Measurements from ENCODE around the gene TECPR1.

The TECPR1 gene

GRCh38 chr7:98293265-98293664 is 41.2 kb upstream of the TECPR1 start:
- Histone ChIP-seq H3K4me3 (ENCODE audit: low read depth in 1 of 2, low read length in 2 of 2) (no peak overlapping the region), H3K9ac (ENCODE audit: low read depth in 1 of 2, low read length in 2 of 2) (no peak overlapping the region), H3K4me1 (ENCODE audit: control insufficient read depth in 1 of 2, insufficient read depth in 2 of 2, low read length in 2 of 2) (peaks cover 21 to 28% of the 10 kb centered on the region in 2 donors), H3K9me3 (ENCODE audit: control insufficient read depth in 1 of 2, low read length in 2 of 2) (no peaks in the 10 kb centered on the region), H3K27me3 (ENCODE audit: control insufficient read depth in 1 of 2, insufficient read depth in 2 of 2, low read length in 2 of 2) (no peaks in the 10 kb centered on the region), H3K36me3 (ENCODE audit: control insufficient read depth in 1 of 2, insufficient read depth in 2 of 2, low read length in 2 of 2) (peaks cover 31 to 72% of the 10 kb centered on the region in 2 donors), H3K27ac (ENCODE audit: low read depth, low read length) (no peak overlapping the region)

GRCh38 chr7:98291717-98292116 is 39.7 kb upstream of the TECPR1 start:
- H3K4me1 ChIP-seq (ENCODE audit: control insufficient read depth in 1 of 2, insufficient read depth in 2 of 2, low read length in 2 of 2), result peaks cover 36 to 43% of the 10 kb centered on the region in 2 donors

DNA sequence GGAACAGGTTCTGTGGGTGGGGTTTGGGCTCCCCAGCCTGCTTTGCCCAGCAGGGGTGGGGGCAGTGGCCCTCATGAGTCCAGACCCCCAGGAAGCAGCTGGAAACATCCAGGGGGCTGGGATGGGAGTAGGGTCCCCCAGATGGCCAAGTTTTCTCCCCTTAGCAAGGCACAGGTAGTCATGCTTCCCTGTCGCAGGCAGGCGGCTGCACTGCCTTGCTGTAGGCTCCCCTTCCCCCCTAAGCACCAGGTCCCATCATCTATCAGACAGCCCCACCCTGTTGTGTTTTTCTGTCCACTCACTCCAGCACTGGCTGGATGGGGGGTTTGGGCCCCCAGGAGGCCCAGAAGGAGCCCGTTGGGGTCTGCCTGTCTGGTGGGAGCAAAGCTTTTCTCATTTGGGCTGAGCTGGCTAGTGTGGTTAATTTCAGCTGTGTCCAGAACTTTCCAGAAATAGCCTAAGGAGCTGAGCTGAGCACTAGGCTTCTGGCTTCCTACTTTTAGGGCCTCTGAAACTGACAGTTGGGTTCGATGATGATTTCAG is 37.4 kb upstream of the TECPR1 start:
- no peak overlapping the region for H3K9ac ChIP-seq (ENCODE audit: low read depth in 1 of 2, low read length in 2 of 2)
- no peaks in the 10 kb centered on the region for H3K9me3 ChIP-seq (ENCODE audit: control insufficient read depth in 1 of 2, low read length in 2 of 2)
- H3K4me3 ChIP-seq (ENCODE audit: low read depth in 1 of 2, low read length in 2 of 2), result no peak overlapping the region
- peaks cover 49 to 56% of the 10 kb centered on the region in 2 donors for H3K4me1 ChIP-seq (ENCODE audit: control insufficient read depth in 1 of 2, insufficient read depth in 2 of 2, low read length in 2 of 2)
- H3K27ac ChIP-seq (ENCODE audit: low read depth, low read length), result no peak overlapping the region
- H3K27me3 ChIP-seq (ENCODE audit: control insufficient read depth in 1 of 2, insufficient read depth in 2 of 2, low read length in 2 of 2), result no peaks in the 10 kb centered on the region
- peaks cover 28 to 48% of the 10 kb centered on the region in 2 donors for H3K36me3 ChIP-seq (ENCODE audit: control insufficient read depth in 1 of 2, insufficient read depth in 2 of 2, low read length in 2 of 2)

More at GRCh38 chr7:98291717-98292116, 39.7 kb upstream of the TECPR1 start:
- Histone ChIP-seq H3K9me3 (ENCODE audit: control insufficient read depth in 1 of 2, low read length in 2 of 2) (no peaks in the 10 kb centered on the region), H3K9ac (ENCODE audit: low read depth in 1 of 2, low read length in 2 of 2) (no peak overlapping the region), H3K27ac (ENCODE audit: low read depth, low read length) (no peak overlapping the region), H3K4me3 (ENCODE audit: low read depth in 1 of 2, low read length in 2 of 2) (no peak overlapping the region), H3K27me3 (ENCODE audit: control insufficient read depth in 1 of 2, insufficient read depth in 2 of 2, low read length in 2 of 2) (no peaks in the 10 kb centered on the region), H3K36me3 (ENCODE audit: control insufficient read depth in 1 of 2, insufficient read depth in 2 of 2, low read length in 2 of 2) (peaks cover 31 to 66% of the 10 kb centered on the region in 2 donors)

DNA sequence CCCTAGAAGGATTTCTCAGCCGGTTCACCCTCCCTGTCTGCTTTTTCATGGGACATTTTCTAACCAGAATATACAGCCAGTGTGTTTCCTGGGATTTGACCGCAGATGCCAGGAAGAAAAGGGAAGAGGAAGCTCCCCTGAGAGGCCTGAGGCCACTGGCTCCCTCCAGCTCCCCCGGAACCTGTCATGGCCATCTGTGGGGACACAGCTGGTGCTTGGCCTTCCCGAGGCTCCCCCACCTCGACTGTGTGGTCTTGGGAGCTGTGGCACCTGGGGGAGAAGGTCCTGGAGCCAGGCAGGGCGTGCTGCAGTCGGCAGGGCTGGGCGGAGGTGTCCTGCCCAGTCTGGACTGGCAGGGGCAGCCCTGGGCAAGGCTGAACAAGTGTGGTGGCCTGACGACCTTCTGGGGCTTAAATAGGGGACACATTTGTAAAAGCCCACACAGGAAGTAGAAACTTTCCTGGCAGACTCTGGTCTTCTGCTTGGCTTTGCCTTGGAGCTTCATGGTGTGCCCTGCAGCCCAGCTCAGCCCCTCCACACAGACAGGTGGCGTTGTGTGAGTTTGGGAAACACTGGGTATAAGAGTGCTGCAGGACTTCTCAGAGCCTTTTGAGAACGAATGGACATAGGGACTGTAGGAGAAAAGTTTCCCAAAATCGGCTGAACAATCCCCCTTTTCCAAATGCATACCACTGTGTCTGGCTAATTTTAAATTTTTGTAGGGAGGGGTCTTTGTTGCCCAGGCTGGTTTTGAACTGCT is 36.2 kb upstream of the TECPR1 start:
- peak overlapping the region in 1 of 2 donors; percentile 2 for H3K4me3 ChIP-seq (ENCODE audit: low read depth in 1 of 2, low read length in 2 of 2)
- peaks cover 26 to 36% of the 10 kb centered on the region in 2 donors for H3K36me3 ChIP-seq (ENCODE audit: control insufficient read depth in 1 of 2, insufficient read depth in 2 of 2, low read length in 2 of 2)
- H3K9ac ChIP-seq (ENCODE audit: low read depth in 1 of 2, low read length in 2 of 2), result peak overlapping the region in 1 of 2 donors; percentile 25
- H3K9me3 ChIP-seq (ENCODE audit: control insufficient read depth in 1 of 2, low read length in 2 of 2), result no peaks in the 10 kb centered on the region
- peaks cover 50 to 59% of the 10 kb centered on the region in 2 donors for H3K4me1 ChIP-seq (ENCODE audit: control insufficient read depth in 1 of 2, insufficient read depth in 2 of 2, low read length in 2 of 2)
- H3K27ac ChIP-seq (ENCODE audit: low read depth, low read length), result peak overlapping the region; percentile 5
- no peaks in the 10 kb centered on the region for H3K27me3 ChIP-seq (ENCODE audit: control insufficient read depth in 1 of 2, insufficient read depth in 2 of 2, low read length in 2 of 2)

DNA sequence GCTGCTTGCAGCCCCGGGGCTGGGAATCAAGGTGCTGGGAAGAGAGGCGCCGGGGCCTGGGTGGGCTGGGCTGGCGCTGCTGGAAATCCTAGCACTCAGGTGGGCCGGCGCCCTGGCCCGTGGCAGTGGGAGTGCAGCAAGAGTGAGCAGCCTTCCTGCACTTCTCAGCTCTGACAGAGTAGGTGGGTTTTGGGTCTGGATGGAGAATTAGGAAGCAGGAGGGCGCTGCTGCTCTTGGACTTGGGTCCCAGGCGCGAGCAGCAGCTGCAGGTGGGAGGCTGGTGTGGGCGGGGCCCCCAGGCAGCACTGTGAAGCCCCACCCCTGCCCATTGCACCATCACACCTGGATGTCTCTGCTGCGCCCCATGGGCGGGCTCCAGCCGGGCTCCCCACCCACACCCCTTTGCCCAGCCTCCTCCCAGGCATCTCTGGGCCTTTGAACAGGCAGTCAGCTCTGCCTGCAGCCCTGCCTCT is 35.5 kb upstream of the TECPR1 start:
- Histone ChIP-seq H3K36me3 (ENCODE audit: control insufficient read depth in 1 of 2, insufficient read depth in 2 of 2, low read length in 2 of 2) (peaks cover 22 to 29% of the 10 kb centered on the region in 2 donors), H3K9ac (ENCODE audit: low read depth in 1 of 2, low read length in 2 of 2) (peak overlapping the region in 1 of 2 donors; percentile 25), H3K27me3 (ENCODE audit: control insufficient read depth in 1 of 2, insufficient read depth in 2 of 2, low read length in 2 of 2) (no peaks in the 10 kb centered on the region), H3K4me3 (ENCODE audit: low read depth in 1 of 2, low read length in 2 of 2) (peak overlapping the region; percentile 2 to 15), H3K9me3 (ENCODE audit: control insufficient read depth in 1 of 2, low read length in 2 of 2) (no peaks in the 10 kb centered on the region), H3K27ac (ENCODE audit: low read depth, low read length) (peak overlapping the region; percentile 5), H3K4me1 (ENCODE audit: control insufficient read depth in 1 of 2, insufficient read depth in 2 of 2, low read length in 2 of 2) (peaks cover 50 to 64% of the 10 kb centered on the region in 2 donors)

DNA sequence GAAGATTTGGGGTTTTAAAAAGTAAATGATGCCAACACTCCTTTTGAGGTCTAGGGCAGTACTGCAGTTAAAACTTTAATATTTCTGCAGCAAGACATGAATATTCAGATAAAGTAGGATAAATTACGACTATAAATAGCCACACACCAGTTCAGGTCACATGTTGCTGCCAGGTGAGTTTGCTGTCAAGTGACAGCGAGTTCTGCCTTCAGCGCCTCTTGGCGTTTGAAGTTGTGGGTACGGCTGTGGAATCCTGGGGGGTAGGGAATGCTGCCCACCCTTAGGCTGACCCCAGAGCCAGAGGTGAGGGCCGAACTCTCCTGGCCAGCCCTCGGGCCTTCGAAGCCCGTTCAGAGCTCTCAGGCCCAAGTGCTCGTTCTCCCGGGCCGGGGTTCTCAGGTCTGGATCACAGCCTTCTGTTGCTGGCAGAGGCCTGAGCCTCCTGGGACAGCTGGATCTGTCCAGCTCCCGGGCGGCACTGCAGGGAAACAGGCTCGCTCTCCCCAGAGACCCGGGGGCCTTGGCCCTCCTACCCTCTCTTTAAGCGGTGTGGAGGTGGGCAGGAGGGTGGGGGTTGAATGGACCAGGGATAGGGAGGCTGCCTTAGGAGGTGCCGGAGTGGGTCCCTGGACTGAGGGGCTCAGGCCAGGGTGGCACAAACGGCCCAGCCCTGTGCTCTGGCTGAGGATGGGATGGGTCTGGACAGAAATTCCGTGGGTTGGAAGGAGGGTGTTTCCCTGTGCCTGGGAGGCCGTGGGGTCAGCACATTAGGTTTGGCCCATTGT is 34.9 kb upstream of the TECPR1 start:
- H3K9me3 ChIP-seq (ENCODE audit: control insufficient read depth in 1 of 2, low read length in 2 of 2), result no peaks in the 10 kb centered on the region
- peak overlapping the region; percentile 95 for H3K27ac ChIP-seq (ENCODE audit: low read depth, low read length)
- no peaks in the 10 kb centered on the region for H3K27me3 ChIP-seq (ENCODE audit: control insufficient read depth in 1 of 2, insufficient read depth in 2 of 2, low read length in 2 of 2)
- peaks cover 20 to 23% of the 10 kb centered on the region in 2 donors for H3K36me3 ChIP-seq (ENCODE audit: control insufficient read depth in 1 of 2, insufficient read depth in 2 of 2, low read length in 2 of 2)
- H3K9ac ChIP-seq (ENCODE audit: low read depth in 1 of 2, low read length in 2 of 2), result no peak overlapping the region
- peaks cover 50 to 64% of the 10 kb centered on the region in 2 donors for H3K4me1 ChIP-seq (ENCODE audit: control insufficient read depth in 1 of 2, insufficient read depth in 2 of 2, low read length in 2 of 2)
- H3K4me3 ChIP-seq (ENCODE audit: low read depth in 1 of 2, low read length in 2 of 2), result peak overlapping the region in 1 of 2 donors; percentile 93

- no peaks in the 10 kb centered on the region for H3K27me3 ChIP-seq (ENCODE audit: control insufficient read depth in 1 of 2, insufficient read depth in 2 of 2, low read length in 2 of 2)
- peaks cover 13 to 17% of the 10 kb centered on the region in 2 donors for H3K36me3 ChIP-seq (ENCODE audit: control insufficient read depth in 1 of 2, insufficient read depth in 2 of 2, low read length in 2 of 2)
- H3K9ac ChIP-seq (ENCODE audit: low read depth in 1 of 2, low read length in 2 of 2), result peak overlapping the region; percentile 83 to 96
- peak overlapping the region; percentile 32 to 93 for H3K4me3 ChIP-seq (ENCODE audit: low read depth in 1 of 2, low read length in 2 of 2)
- H3K27ac ChIP-seq (ENCODE audit: low read depth, low read length), result peak overlapping the region; percentile 95
- no peaks in the 10 kb centered on the region for H3K9me3 ChIP-seq (ENCODE audit: control insufficient read depth in 1 of 2, low read length in 2 of 2)
- peaks cover 50 to 64% of the 10 kb centered on the region in 2 donors for H3K4me1 ChIP-seq (ENCODE audit: control insufficient read depth in 1 of 2, insufficient read depth in 2 of 2, low read length in 2 of 2)
Measured at GRCh38 chr7:98286093-98286539, 34.1 kb upstream of the TECPR1 start.

DNA sequence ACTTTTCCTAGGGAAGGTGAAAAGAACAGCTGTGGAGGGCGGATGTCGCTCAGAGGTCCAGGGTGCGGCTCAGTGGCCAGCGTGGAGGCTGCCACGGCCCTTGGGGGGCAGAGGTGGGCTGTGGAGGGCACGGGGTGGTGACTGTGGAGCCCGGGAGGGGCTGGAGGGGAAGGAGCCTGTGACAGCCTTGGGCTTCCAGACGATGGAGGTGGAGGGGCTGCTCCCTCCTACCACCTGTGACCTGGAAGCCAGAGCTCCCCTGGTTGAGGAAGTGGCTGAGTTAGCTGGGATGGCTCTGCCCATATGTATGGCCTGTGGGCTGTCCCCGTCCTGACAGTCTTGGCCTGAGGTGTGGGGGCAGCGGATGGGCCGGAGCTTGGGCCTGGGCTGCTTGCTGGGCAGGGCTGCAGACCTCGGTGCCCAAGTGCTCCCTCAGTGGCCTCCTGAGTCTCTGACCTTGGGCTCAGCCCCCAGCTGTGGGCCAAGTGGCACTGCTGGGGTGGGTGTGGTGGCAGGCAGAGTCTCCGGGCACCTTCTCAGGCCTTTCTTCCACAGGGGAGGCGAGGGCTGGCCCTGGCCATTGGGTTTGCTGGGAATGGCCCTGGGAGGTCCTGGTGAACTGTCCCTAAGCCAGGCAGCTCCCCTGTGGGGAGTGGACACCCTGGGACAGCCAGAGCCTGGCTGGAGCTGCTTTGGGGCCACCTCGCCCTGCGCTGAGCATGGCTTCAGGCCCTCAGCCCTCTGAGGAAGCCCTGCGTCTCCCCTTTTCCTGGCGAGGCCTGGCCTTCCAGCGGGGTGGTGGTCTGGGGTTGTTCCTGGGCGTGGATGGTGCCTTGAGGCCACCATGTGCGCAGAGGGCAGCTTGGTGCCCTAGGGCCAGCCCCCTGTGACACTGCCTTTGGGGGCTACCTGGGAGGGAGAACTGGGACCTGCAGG is 33.4 kb upstream of the TECPR1 start:
- Histone ChIP-seq H3K4me1 (ENCODE audit: control insufficient read depth in 1 of 2, insufficient read depth in 2 of 2, low read length in 2 of 2) (peaks cover 50 to 70% of the 10 kb centered on the region in 2 donors), H3K9me3 (ENCODE audit: control insufficient read depth in 1 of 2, low read length in 2 of 2) (no peaks in the 10 kb centered on the region), H3K4me3 (ENCODE audit: low read depth in 1 of 2, low read length in 2 of 2) (peak overlapping the region; percentile 76 to 93), H3K27me3 (ENCODE audit: control insufficient read depth in 1 of 2, insufficient read depth in 2 of 2, low read length in 2 of 2) (no peaks in the 10 kb centered on the region), H3K36me3 (ENCODE audit: control insufficient read depth in 1 of 2, insufficient read depth in 2 of 2, low read length in 2 of 2) (peaks cover 13 to 14% of the 10 kb centered on the region in 2 donors), H3K9ac (ENCODE audit: low read depth in 1 of 2, low read length in 2 of 2) (peak overlapping the region; percentile 83 to 96), H3K27ac (ENCODE audit: low read depth, low read length) (peak overlapping the region; percentile 95)

GRCh38 chr7:98284335-98285036 is 32.5 kb upstream of the TECPR1 start:
- Histone ChIP-seq H3K4me3 (ENCODE audit: low read depth in 1 of 2, low read length in 2 of 2) (peak overlapping the region; percentile 76 to 93), H3K9me3 (ENCODE audit: control insufficient read depth in 1 of 2, low read length in 2 of 2) (no peaks in the 10 kb centered on the region), H3K27ac (ENCODE audit: low read depth, low read length) (peak overlapping the region; percentile 95), H3K36me3 (ENCODE audit: control insufficient read depth in 1 of 2, insufficient read depth in 2 of 2, low read length in 2 of 2) (peaks cover 8% of the 10 kb centered on the region in 2 donors), H3K9ac (ENCODE audit: low read depth in 1 of 2, low read length in 2 of 2) (peak overlapping the region; percentile 83 to 96), H3K4me1 (ENCODE audit: control insufficient read depth in 1 of 2, insufficient read depth in 2 of 2, low read length in 2 of 2) (peaks cover 50 to 71% of the 10 kb centered on the region in 2 donors), H3K27me3 (ENCODE audit: control insufficient read depth in 1 of 2, insufficient read depth in 2 of 2, low read length in 2 of 2) (no peaks in the 10 kb centered on the region)

All from duodenal mucosa (tissue), 2 donors.